Fibroblast of villous mesenchyme (primary cell): ENCODE measurements around the gene VSIG10L2. TPM values are rescaled to one million over a fixed set of nuclear protein-coding genes. Genes with fewer than 3 reads are reported as not detected.

Source experiments
- DNase-seq: peaks from one replicate; pipeline ENCODE4 v3.0.0-alpha.2; 2010; ENCODE audit warnings: low read depth
- H3K4me3 ChIP-seq: 2 replicates; pipeline ENCODE4 v1.5.1; 2011; ENCODE audit warnings: low read depth, mild to moderate bottlenecking, low read length
- CTCF ChIP-seq: IDR thresholded peaks from 2 replicates; pipeline ENCODE4 v1.5.1; 2012; ENCODE audit warnings: low read depth, mild to moderate bottlenecking, low read length; ENCODE audit not compliant: insufficient read depth
- total RNA-seq: library from RNA; depleted of rRNA; stranded (reverse); fragments of >200 nt; gene quantifications from 2 replicates; pipeline ENCODE4 v1.2.3, GENCODE V29; 2012

Gene VSIG10L2
- total RNA-seq, 1 donor, result not detected

GRCh38 chr11:125935618-125936199 lies 10.1 kb upstream of the VSIG10L2 start:
- no peak for TF ChIP-seq CTCF
- H3K4me3 ChIP-seq, result no peak overlapping the region
- DNase-seq, result no peak

GRCh38 chr11:125938418-125938817 lies 7.4 kb upstream of the VSIG10L2 start:
- no peak for DNase-seq
- TF ChIP-seq CTCF, result no peak
- no peak overlapping the region for H3K4me3 ChIP-seq

- no peak overlapping the region for H3K4me3 ChIP-seq
- no peak for TF ChIP-seq CTCF
- DNase-seq, result no peak
Observed at GRCh38 chr11:125939081-125939521, 6.7 kb upstream of the VSIG10L2 start.

GRCh38 chr11:125940145-125940544 lies 5.7 kb upstream of the VSIG10L2 start:
- no peak overlapping the region for H3K4me3 ChIP-seq
- TF ChIP-seq CTCF, result no peak
- no peak for DNase-seq

GRCh38 chr11:125941267-125941618 lies 4.6 kb upstream of the VSIG10L2 start:
- H3K4me3 ChIP-seq, result no peak overlapping the region
- DNase-seq, result no peak
- TF ChIP-seq CTCF, result no peak

- H3K4me3 ChIP-seq, result no peak overlapping the region
- DNase-seq, result peak; percentile 21
- TF ChIP-seq CTCF, result peak; percentile 76
Observed at GRCh38 chr11:125941619-125942611, 3.9 kb upstream of the VSIG10L2 start.
